Testis (tissue), 3 donors: ENCODE results near the gene PDIA4. TPM values are rescaled to one million over a fixed set of nuclear protein-coding genes. Genes with fewer than 3 reads are reported as not detected.

ENCODE experiments used
- DNase-seq: peaks from one replicate; pipeline ENCODE4 v3.0.0-alpha.2; 2019
- H3K27ac ChIP-seq, 2 donors: fragments of 200-600 bp; sonication (generic); one replicate each; pipeline ENCODE4 v1.5.1; 2019
- H3K27me3 ChIP-seq: fragments of 200-600 bp; sonication (generic); one replicate; pipeline ENCODE4 v1.5.1; 2019
- H3K36me3 ChIP-seq: fragments of 200-600 bp; sonication (generic); one replicate; pipeline ENCODE4 v1.5.1; 2017; ENCODE audit warnings: low read depth; ENCODE audit errors: missing control alignments
- H3K4me1 ChIP-seq: fragments of 200-600 bp; sonication (generic); one replicate; pipeline ENCODE4 v1.5.1; 2019
- H3K4me3 ChIP-seq, 2 donors: fragments of 200-600 bp; sonication (generic); one replicate each; pipeline ENCODE4 v1.5.1; 2017 to 2019
- H3K9me3 ChIP-seq: fragments of 200-600 bp; sonication (generic); one replicate; pipeline ENCODE4 v1.5.1; 2017
- CTCF ChIP-seq, 3 experiments: fragments of 450-650 bp in 2 of 3; fragments of 200-600 bp in 1 of 3; sonication (generic) in 1 of 3; IDR thresholded peaks; one replicate each; pipeline ENCODE4 v1.5.1; 2016 to 2019; ENCODE audit warnings: antibody characterized with exemption in 3 of 3, mild to moderate bottlenecking in 2 of 3, moderate library complexity in 1 of 3
- POLR2A ChIP-seq: fragments of 450-650 bp; IDR thresholded peaks from one replicate; pipeline ENCODE4 v1.6.1; 2017; ENCODE audit warnings: antibody characterized with exemption, mild to moderate bottlenecking, moderate library complexity
- WGBS, 2 donors: methylation state at CpG; one replicate each; pipeline ENCODE4 v1.1.5; 2018; 5-methylcytosine and 5-hydroxymethylcytosine counted together
- intact Hi-C: fragments of 100-400 bp; cut with DNase I; formaldehyde crosslinking; loops from one replicate; pipeline ENCODE4 v1.15.1; 2023; ENCODE audit warnings: low total_unique reads
- polyA plus RNA-seq: library from polyadenylated mRNA; stranded (reverse); fragments of 350-450 nt; fragmentation: Illumina TruSeq; extraction: RNeasy Lipid Tissue Mini Kit (QIAGEN cat#74804); gene quantifications from one replicate; pipeline ENCODE4 v1.2.3, GENCODE V29; 2014; ENCODE audit warnings: low read depth, low replicate concordance; ENCODE audit not compliant: insufficient read depth
- total RNA-seq, 2 donors: library from RNA; depleted of rRNA; stranded (reverse); fragments of >200 nt; gene quantifications; one replicate each; pipeline ENCODE4 v1.2.3, GENCODE V29; 2016

PDIA4 gene
- total and polyA plus RNA-seq, 3 donors from 2014 or later, result 59.3 to 86.5 (median 67.1) TPM

GRCh38 chr7:148963583-148964482 lies 64.5 kb downstream of the PDIA4 start:
- no peak for DNase-seq
- 7 to 19% methylated on average over 20 of the region's 20 CpGs for WGBS, 2 donors
- intact Hi-C loops, result no loop called here

GRCh38 chr7:148962823-148963582 lies 65.3 kb downstream of the PDIA4 start:
- Histone ChIP-seq H3K36me3 (no peaks in the 10 kb centered on the region), H3K9me3 (no peaks in the 10 kb centered on the region), H3K27me3 (no peaks in the 10 kb centered on the region), H3K4me3 (peak overlapping the region; percentile 29 to 55), H3K4me1 (peaks cover 6% of the 10 kb centered on the region), H3K27ac (peak overlapping the region; percentile 3 to 9)
- peak; percentile 49 to 56 (median 50) for TF ChIP-seq CTCF (IDR thresholded peaks at IDR 0.05)
- no peak for TF ChIP-seq POLR2A
- 8 to 17% methylated on average over 5 of the region's 5 CpGs for WGBS, 2 donors
- DNase-seq, result peak; percentile 86
- intact Hi-C loops, result no loop called here

More at GRCh38 chr7:148963583-148964482, 64.5 kb downstream of the PDIA4 start:
- TF ChIP-seq CTCF (IDR thresholded peaks at IDR 0.05) (no peak), POLR2A (no peak)
- no peaks in the 10 kb centered on the region for H3K27me3 ChIP-seq
- peaks cover 6% of the 10 kb centered on the region for H3K4me1 ChIP-seq
- H3K4me3 ChIP-seq, result peak overlapping the region; percentile 29 to 55
- H3K27ac ChIP-seq, result peak overlapping the region; percentile 3 to 65
- H3K9me3 ChIP-seq, result no peaks in the 10 kb centered on the region
- no peaks in the 10 kb centered on the region for H3K36me3 ChIP-seq

GRCh38 chr7:148962440-148962822 lies 65.9 kb downstream of the PDIA4 start:
- Histone ChIP-seq H3K4me1 (peaks cover 6% of the 10 kb centered on the region), H3K36me3 (no peaks in the 10 kb centered on the region), H3K27ac (no peak overlapping the region), H3K4me3 (peak overlapping the region in 1 of 2 donors; percentile 55), H3K27me3 (no peaks in the 10 kb centered on the region), H3K9me3 (no peaks in the 10 kb centered on the region)
- DNase-seq, result no peak
- 23 to 33% methylated on average over 5 of the region's 5 CpGs for WGBS, 2 donors
- intact Hi-C loops, result no loop called here
- no peak for TF ChIP-seq CTCF (IDR thresholded peaks at IDR 0.05)
- TF ChIP-seq POLR2A, result no peak

GRCh38 chr7:148959726-148960125 lies 68.6 kb downstream of the PDIA4 start:
- intact Hi-C loops, result no loop called here
- Histone ChIP-seq H3K4me1 (peaks cover 6% of the 10 kb centered on the region), H3K9me3 (no peaks in the 10 kb centered on the region), H3K36me3 (no peaks in the 10 kb centered on the region), H3K27me3 (no peaks in the 10 kb centered on the region), H3K4me3 (no peak overlapping the region), H3K27ac (no peak overlapping the region)
- no peak for TF ChIP-seq POLR2A
- TF ChIP-seq CTCF (IDR thresholded peaks at IDR 0.05), result no peak
- DNase-seq, result no peak
- 70 to 79% methylated on average over 3 of the region's 3 CpGs for WGBS, 2 donors
